NCI-H2227 (cell line): ENCODE data around the gene FREM2.

ENCODE experiments used
- DNase-seq: peaks from one replicate; lab custom pipeline; 2025; ENCODE audit not compliant: unreplicated experiment; lab: John Stamatoyannopoulos, UW

FREM2 gene

GRCh38 chr13:38685431-38685830 lies 1.4 kb upstream of the FREM2 start:
- no peak for DNase-seq

GRCh38 chr13:38685974-38686576 lies 802 bp upstream of the FREM2 start:
- peak; percentile 58 for DNase-seq

GRCh38 chr13:38687246-38688229 lies 661 bp downstream of the FREM2 start:
- DNase-seq: peak; percentile 18

- no peak for DNase-seq
Observed at GRCh38 chr13:38688674-38689073, 1.8 kb downstream of the FREM2 start.

- DNase-seq: no peak
Observed at GRCh38 chr13:38690231-38690630, 3.4 kb downstream of the FREM2 start.

- DNase-seq: no peak
Observed at GRCh38 chr13:38693168-38693567, 6.3 kb downstream of the FREM2 start.

GRCh38 chr13:38693641-38694040 lies 6.8 kb downstream of the FREM2 start:
- no peak for DNase-seq

- DNase-seq: no peak
Observed at GRCh38 chr13:38697197-38697596, 10.3 kb downstream of the FREM2 start.

- peak; percentile 4 for DNase-seq
Observed at GRCh38 chr13:38697628-38698333, 10.9 kb downstream of the FREM2 start.

GRCh38 chr13:38700051-38700450 lies 13.2 kb downstream of the FREM2 start:
- DNase-seq: no peak

- no peak for DNase-seq
Observed at GRCh38 chr13:38702669-38703068, 15.8 kb downstream of the FREM2 start.

GRCh38 chr13:38703255-38703654 lies 16.4 kb downstream of the FREM2 start:
- DNase-seq: no peak

GRCh38 chr13:38705365-38705764 lies 18.5 kb downstream of the FREM2 start:
- no peak for DNase-seq

GRCh38 chr13:38707460-38707859 lies 20.6 kb downstream of the FREM2 start:
- DNase-seq: no peak

- no peak for DNase-seq
Observed at GRCh38 chr13:38713046-38713445, 26.2 kb downstream of the FREM2 start.

- DNase-seq: no peak
Observed at GRCh38 chr13:38718374-38718773, 31.5 kb downstream of the FREM2 start.

GRCh38 chr13:38730332-38730731 lies 43.5 kb downstream of the FREM2 start:
- peak; percentile 24 for DNase-seq

GRCh38 chr13:38733146-38733545 lies 46.3 kb downstream of the FREM2 start:
- DNase-seq: no peak

GRCh38 chr13:38735665-38736440 lies 49.0 kb downstream of the FREM2 start:
- peak; percentile 38 for DNase-seq

GRCh38 chr13:38743466-38743865 lies 56.6 kb downstream of the FREM2 start:
- DNase-seq: peak; percentile 50

GRCh38 chr13:38752686-38753085 lies 65.8 kb downstream of the FREM2 start:
- no peak for DNase-seq
